ENCODE data around the gene CASP14. TPM values are rescaled to one million over a fixed set of nuclear protein-coding genes. Genes with fewer than 3 reads are reported as not detected.
A peak's percentile ranks its signal among the peaks of the same experiment; 100 is the strongest.

The CASP14 gene
- total RNA-seq, 2 donors from 2014 or later: 0.09 to 0.51 TPM

GRCh38 chr19:15028490-15028889 is 20.8 kb upstream of the CASP14 start:
- Histone ChIP-seq H3K9me3 (no peaks in the 10 kb centered on the region), H3K27ac (no peak overlapping the region), H3K4me3 (no peak overlapping the region), H3K27me3 (replicated peaks; ENCODE audit: insufficient read depth) (no peaks in the 10 kb centered on the region), H3K4me1 (replicated peaks) (no peaks in the 10 kb centered on the region), H3K36me3 (no peaks in the 10 kb centered on the region)
- whole genome bisulfite sequencing: 79% methylated on average over 4 of the region's 5 CpGs
- no peak for DNase-seq (ENCODE audit: low spot score)
- intact Hi-C loops (cut with DNase I): no loop called here
- TF ChIP-seq CTCF (IDR thresholded peaks at IDR 0.05): no peak
- no peak for TF ChIP-seq POLR2AphosphoS5 (IDR thresholded peaks at IDR 0.05)
- no peak for TF ChIP-seq POLR2A (IDR thresholded peaks at IDR 0.05)

GRCh38 chr19:15031675-15032074 is 17.6 kb upstream of the CASP14 start:
- Histone ChIP-seq H3K4me1 (replicated peaks) (no peaks in the 10 kb centered on the region), H3K4me3 (no peak overlapping the region), H3K27me3 (replicated peaks; ENCODE audit: insufficient read depth) (no peaks in the 10 kb centered on the region), H3K36me3 (no peaks in the 10 kb centered on the region), H3K27ac (no peak overlapping the region), H3K9me3 (no peaks in the 10 kb centered on the region)
- TF ChIP-seq CTCF (IDR thresholded peaks at IDR 0.05) (no peak), POLR2AphosphoS5 (IDR thresholded peaks at IDR 0.05) (no peak), POLR2A (IDR thresholded peaks at IDR 0.05) (no peak)
- intact Hi-C loops (cut with DNase I): no loop called here
- 63% methylated on average over 1 of the region's 1 CpG for WGBS
- DNase-seq (ENCODE audit: low spot score): no peak

- H3K36me3 ChIP-seq: no peaks in the 10 kb centered on the region
- H3K4me1 ChIP-seq (replicated peaks): no peaks in the 10 kb centered on the region
- no peak overlapping the region for H3K27ac ChIP-seq
- 71% methylated on average over 1 of the region's 1 CpG for WGBS
- TF ChIP-seq CTCF (IDR thresholded peaks at IDR 0.05) (no peak), POLR2AphosphoS5 (IDR thresholded peaks at IDR 0.05) (no peak), POLR2A (IDR thresholded peaks at IDR 0.05) (no peak)
- intact Hi-C loops (cut with DNase I): no loop called here
- no peak overlapping the region for H3K4me3 ChIP-seq
- no peak for DNase-seq (ENCODE audit: low spot score)
- H3K9me3 ChIP-seq: no peaks in the 10 kb centered on the region
- H3K27me3 ChIP-seq (replicated peaks; ENCODE audit: insufficient read depth): no peaks in the 10 kb centered on the region
These were observed 13.4 kb upstream of the CASP14 start for GRCh38 chr19:15035795-15036311.

GRCh38 chr19:15037586-15037985 is 11.7 kb upstream of the CASP14 start:
- no peak for TF ChIP-seq CTCF (IDR thresholded peaks at IDR 0.05)
- no peak for TF ChIP-seq POLR2A (IDR thresholded peaks at IDR 0.05)
- no peak for TF ChIP-seq POLR2AphosphoS5 (IDR thresholded peaks at IDR 0.05)
- H3K4me3 ChIP-seq: no peak overlapping the region
- intact Hi-C loops (cut with DNase I): no loop called here
- H3K4me1 ChIP-seq (replicated peaks): no peaks in the 10 kb centered on the region
- H3K9me3 ChIP-seq: no peaks in the 10 kb centered on the region
- H3K36me3 ChIP-seq: no peaks in the 10 kb centered on the region
- DNase-seq (ENCODE audit: low spot score): no peak
- H3K27ac ChIP-seq: no peak overlapping the region
- WGBS: 24% methylated on average over 4 of the region's 4 CpGs
- H3K27me3 ChIP-seq (replicated peaks; ENCODE audit: insufficient read depth): no peaks in the 10 kb centered on the region

- TF ChIP-seq POLR2AphosphoS5 (IDR thresholded peaks at IDR 0.05) (peak; percentile 86), POLR2A (IDR thresholded peaks at IDR 0.05) (no peak)
- Histone ChIP-seq H3K27me3 (replicated peaks; ENCODE audit: insufficient read depth) (no peaks in the 10 kb centered on the region), H3K36me3 (no peaks in the 10 kb centered on the region), H3K27ac (no peak overlapping the region), H3K9me3 (no peaks in the 10 kb centered on the region), H3K4me1 (replicated peaks) (no peaks in the 10 kb centered on the region), H3K4me3 (no peak overlapping the region)
- 23% methylated on average over 3 of the region's 3 CpGs for WGBS
- peak; percentile 81 for DNase-seq (ENCODE audit: low spot score)
- intact Hi-C loops (cut with DNase I): no loop called here
These were observed 11.0 kb upstream of the CASP14 start for GRCh38 chr19:15038294-15038693.

All from prostate gland (tissue), 2 donors.